SK-N-DZ (cell line): ENCODE measurements around the gene KDM7A.
A peak's percentile ranks its signal among the peaks of the same experiment; 100 is the strongest.
"Not testable (repeated sequence)": the region's sequence is repeated elsewhere in the genome, so short reads cannot be mapped to it uniquely, and the experiment has no call there.

Experiments used
- DNase-seq: peaks from one replicate; pipeline ENCODE4 v3.0.0-alpha.2; 2015; ENCODE audit warnings: low spot score

The KDM7A gene

GRCh38 chr7:140201393-140201792 lies 24.6 kb upstream of the KDM7A start:
- DNase-seq: no peak

DNA sequence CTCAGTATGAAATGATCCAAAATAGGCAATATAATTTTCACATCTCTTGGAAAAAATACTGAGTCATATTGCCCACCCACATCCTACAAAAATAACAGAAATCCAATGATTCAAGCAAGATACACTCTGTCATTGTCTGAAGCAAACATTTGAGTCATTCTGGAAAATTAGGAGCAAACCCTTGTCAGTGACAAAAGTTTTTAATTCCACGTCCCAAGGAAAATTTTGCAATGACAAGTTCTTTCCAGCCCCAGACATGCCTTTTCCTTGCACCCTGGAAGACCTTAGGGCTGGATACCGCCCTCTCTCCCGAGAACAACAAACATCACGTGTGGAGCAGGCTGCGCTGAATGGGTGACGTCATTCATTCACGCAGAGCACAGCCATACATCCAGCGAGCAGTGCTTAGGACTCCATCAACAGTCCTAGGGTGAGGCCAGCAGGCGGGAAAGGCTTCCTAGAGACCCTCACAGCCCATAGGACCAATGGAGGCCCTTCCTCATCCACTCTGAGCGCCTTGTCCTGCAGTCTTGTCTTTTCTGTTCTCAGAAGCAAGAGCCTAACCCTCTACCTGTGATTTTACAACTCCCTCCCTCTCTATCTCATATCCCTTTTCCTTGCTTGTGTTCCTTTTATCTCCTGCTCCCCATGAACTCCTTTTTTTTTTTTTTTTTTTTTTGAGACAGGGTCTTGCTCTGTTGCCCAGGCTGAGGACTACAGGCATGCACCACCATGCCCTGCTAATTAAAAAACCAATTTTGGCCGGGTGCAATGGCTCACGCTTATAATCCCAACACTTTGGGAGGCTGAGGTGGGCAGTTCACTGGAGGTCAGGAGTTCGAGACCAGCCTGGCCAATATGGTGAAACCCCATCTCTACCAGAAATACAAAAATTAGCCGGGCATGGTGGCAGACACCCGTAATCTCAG lies 23.5 kb upstream of the KDM7A start:
- DNase-seq: peak; percentile 81

DNA sequence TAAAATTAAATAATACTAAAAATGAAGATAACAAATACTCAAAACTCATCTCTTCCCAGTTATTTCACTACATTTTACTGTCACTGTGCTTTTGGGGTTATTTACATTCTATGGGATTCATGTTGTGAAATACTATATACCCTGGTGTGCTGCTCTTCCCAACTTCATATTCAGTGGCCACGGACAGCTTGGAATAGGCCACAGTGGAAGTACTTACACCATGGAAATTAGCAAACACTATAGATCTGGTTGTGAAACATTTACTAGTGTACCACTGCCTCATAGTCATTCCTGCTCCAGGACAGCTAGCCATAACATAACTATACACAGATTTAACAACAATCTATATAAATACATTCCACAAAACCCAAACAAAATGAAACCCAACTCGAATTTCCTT lies 21.2 kb upstream of the KDM7A start:
- DNase-seq: no peak

- DNase-seq: no peak
Observed at GRCh38 chr7:140197218-140197890, 20.6 kb upstream of the KDM7A start.

GRCh38 chr7:140196361-140197217 lies 19.8 kb upstream of the KDM7A start:
- no peak for DNase-seq

GRCh38 chr7:140195859-140196258 lies 19.1 kb upstream of the KDM7A start:
- no peak for DNase-seq

DNA sequence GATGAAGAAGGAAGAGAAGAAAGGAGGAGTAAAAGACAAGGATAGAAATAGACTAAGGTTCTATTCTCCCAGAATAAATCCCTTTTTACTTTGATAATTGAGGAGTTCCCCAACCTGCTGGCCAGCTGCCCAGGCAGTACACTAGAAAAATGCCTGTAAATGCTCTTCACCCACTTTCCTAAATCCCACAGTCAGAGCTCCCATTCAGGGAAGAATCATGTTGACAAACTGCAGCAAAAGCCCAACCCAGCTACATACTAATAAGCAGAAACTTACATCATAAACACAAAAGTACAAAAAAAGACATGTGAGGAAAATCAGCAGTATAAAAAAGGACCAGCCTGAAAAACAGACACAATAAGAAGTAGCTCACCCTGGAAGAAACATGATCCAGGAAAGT lies 15.8 kb upstream of the KDM7A start:
- no peak for DNase-seq

DNA sequence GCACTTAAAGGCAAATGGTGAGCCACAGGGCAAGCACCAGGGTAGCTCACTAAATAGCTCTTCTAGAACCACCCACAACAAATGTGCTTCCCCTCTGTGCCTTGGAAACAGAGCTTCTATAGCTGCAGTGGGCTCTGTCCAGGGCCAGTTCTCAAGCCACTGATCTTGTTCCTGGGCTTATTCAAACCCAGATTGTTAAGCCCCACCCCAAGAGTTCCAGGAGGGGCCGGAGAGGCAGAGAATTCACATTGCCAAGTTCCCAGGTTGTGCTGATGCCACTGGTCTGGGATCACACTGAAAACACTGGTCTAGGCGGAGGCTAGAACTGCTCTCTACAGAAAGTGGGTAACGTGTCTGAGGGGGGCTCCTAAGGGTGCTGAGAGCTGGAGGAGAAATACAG lies 15.4 kb upstream of the KDM7A start:
- DNase-seq: no peak

- DNase-seq: no peak
Observed at GRCh38 chr7:140190588-140190987, 13.8 kb upstream of the KDM7A start.

DNA sequence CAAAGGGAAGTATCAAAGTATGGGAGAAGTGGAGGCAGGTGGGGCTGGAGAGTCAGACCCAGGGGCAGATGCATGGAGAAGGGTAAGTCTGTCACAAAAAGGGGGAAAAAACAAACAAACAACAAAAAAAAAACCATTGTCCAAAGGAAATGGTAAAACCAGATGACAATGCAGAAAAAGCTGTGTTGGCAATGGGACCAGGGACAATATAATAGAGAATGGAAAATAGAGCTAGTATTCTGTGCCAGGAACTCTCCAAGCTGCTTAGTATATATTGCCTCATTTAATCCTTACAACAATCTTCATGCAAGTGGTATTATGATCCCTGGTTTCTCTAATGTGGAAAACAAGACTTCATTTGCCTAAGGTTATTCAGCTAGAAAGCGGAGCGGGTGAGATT lies 13.1 kb upstream of the KDM7A start:
- no peak for DNase-seq

- DNase-seq: no peak
Observed at GRCh38 chr7:140182917-140183316, 6.1 kb upstream of the KDM7A start.

DNA sequence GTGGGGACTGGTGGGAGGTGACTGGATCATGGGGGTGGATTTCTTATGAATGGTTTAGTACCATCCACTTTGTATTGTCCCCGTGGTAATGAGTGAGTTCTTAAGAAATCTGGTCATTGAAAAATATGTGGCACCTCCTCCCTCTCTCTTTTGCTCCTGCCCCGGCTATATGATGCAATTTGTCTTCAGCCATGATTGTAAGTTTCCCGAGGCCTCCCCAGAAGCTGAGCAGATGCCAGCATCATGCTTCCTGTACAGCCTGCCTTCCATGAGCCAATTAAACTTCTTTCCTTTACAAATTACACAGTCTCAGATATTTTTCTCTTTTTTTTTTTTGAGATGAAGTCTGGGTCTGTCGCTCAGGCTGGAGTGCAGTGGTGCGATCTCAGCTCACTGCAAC lies 2.6 kb upstream of the KDM7A start:
- DNase-seq: no peak

DNA sequence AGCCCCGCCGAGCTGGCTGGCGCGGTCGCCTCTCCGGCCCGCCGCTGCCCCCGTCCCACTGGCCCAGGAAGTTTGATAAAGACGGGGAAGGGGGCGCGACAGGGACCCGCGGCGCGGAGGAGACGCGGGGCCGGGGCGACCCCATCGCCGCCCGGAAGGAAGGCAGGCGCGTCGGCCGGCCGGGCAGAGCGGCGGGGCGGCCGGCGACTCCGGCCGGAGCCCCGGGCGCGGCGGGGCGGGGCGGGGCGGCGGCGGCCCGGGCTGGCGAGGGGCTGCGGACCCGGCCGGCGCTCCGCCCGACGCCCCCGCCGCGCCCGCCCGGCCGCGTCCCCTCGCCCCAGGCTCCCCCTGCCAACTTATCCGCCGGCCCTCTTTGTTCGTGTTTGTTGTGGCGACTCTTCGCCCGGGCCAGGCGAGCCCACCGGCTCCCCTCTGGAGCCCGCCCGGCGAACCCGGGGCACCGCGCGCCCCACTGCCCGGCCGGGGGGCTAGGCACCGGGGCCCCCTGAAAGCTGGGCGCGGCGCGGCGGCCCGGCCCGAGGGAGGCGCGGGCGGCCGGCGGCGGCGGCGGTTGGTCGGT lies 571 bp downstream of the KDM7A start:
- DNase-seq: no peak

DNA sequence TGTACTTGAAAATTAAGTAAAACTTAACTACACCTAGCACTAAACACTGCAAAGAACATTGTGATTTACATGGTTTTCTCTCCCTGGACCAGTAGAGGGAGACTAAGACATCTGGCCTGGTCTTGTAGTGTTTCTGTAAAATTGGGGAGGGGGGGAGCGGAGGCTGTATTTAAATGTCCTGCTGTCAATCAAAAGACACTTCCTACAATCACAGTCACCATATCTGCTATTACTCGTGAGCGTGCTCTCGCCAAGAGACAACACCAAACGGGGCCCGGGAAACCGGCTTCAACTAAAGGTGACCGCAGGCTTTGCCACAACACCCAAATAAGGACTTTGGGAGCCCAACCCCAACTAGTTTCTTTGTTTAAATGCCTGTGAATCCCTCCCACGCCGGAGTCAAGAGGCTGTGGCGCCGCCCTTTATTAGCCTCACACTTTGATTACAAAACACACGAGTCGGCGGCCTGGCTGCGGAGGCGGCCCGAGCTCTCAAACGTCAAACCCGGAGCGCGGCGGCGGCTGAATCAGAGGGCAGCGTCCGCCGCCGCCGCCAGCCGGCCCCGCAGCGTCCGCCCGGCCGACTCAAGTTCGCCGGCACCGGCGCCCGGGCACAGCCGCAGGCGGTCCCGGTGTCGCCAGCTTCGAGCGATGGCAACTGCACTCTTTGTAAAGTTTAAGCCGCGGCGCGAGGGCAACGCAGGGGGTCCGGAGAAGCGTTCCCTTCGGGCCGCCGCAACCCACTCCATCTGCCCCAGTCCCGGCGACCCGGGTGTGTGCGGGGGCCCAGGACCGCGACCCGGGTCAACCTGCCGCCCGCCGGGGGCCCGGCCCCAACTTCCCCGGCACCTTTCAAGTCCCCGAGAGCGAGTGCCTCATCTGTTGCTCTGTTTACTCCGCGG lies 1.3 kb downstream of the KDM7A start:
- DNase-seq: peak; percentile 91

DNA sequence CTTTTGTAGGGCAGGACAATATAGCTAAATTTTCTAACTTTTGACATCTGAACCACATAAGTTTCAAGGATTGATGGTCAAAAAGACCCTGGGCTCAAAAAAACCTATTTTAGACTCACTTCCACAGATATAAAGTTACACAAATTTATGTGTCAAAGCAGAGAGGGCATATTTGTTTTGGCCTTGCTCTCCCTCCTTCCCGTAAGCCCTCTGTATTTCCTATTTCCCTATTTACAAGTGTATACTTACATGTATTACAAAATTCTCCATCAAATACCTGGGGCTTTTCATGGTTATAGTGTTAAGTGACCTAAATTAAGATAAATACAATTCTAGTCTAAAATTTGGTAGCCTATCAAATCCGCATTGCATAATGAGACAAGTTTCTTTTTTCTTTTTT lies 2.6 kb downstream of the KDM7A start:
- DNase-seq: no peak

DNA sequence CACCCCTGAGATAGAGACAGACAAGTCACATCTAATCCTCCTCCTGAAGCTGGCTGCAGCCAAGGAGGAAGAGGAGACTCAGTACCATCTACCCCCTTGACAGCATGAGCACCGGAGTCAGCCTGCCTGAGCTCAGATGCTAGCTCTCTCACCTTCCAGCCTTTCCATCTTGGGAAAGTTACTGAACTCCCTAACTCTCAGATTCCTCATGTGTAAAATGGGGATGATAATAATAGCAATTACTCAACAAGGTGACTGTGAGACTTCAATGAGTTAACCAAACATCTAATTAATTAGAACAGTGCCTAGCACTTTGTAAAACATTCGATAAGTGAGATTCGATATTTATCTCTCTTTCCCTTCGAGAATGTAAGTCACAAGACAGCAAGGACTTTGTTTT lies 6.4 kb downstream of the KDM7A start:
- no peak for DNase-seq

DNA sequence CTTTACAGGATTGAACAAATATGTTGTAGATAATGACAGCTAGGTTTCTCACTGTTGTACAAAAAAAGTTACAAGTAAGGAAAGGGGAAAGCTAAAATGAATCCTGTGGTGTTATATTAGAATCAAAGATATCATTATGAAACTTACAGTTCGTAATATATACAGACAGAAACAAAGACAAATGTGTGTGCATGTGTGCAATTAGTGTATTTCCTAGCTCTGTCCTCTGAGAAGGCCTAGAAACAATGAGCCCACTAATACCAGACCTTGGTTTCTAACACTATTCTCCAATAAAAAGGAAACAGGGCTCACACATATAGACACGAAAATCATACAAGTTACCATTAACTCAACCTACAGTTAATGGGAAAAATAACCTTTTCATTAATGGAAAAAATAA lies 8.0 kb downstream of the KDM7A start:
- DNase-seq: no peak

DNA sequence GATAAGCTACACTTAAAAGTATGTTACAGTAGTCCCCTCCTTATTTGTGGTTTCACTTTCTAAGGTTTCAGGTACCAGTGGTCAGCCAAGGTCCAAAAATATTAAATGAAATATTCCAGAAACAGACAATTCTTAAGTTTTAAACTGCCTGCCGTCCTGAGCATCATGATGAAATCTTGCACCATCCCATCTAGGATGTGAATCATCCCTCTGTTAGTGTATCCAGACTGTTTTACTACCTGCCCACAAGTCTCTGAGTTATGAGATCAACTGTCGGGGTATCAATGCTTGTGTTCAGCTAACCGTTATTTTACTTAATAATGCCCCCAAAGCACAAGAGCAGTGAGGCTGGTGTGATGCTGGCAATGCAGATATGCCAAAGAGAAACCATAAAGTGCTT lies 11.4 kb downstream of the KDM7A start:
- no peak for DNase-seq

GRCh38 chr7:140162081-140162480 lies 14.7 kb downstream of the KDM7A start:
- not testable (repeated sequence) for DNase-seq

- DNase-seq: no peak
Observed at GRCh38 chr7:140161047-140161446, 15.7 kb downstream of the KDM7A start.

DNA sequence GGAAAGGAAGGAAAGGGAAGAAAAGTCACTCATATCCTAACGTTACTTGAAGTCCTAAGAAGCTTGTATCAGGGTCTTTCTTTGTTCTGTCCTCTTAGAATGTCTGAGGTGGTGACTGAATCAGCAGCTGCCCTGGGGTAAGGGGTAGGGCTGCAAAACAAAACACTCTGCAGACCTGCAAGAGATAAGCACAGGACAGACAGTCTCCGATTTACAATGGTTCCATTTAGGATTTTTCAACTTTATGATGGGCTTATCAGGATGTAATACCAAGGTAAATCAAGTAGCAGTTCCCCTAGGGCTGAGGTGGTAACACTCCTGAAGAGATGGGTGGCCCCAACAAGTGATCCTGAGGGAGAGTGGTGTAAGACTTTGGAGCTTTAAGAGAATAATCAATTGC lies 16.5 kb downstream of the KDM7A start:
- peak; percentile 21 for DNase-seq
